DND-41 (cell line): ENCODE results near the gene STAM2.
"Not testable (repeated sequence)": the region's sequence is repeated elsewhere in the genome, so short reads cannot be mapped to it uniquely, and the experiment has no call there.

Source experiments
- ATAC-seq: fragments of 200-7000 bp; cut with Tn5 transposase; 3 replicates; pipeline ENCODE4 v1.9.1; 2021; ENCODE audit warnings: low read depth; ENCODE audit not compliant: insufficient read depth
- DNase-seq: peaks from one replicate; pipeline ENCODE4 v3.0.0-alpha.2; 2020
- H2AFZ ChIP-seq: 2 replicates; pipeline ENCODE4 v1.6.0; 2012; ENCODE audit warnings: low read depth, low read length
- H3K27ac ChIP-seq: 2 replicates; pipeline ENCODE4 v1.5.1; 2012; ENCODE audit warnings: low read length, inconsistent platforms
- H3K27me3 ChIP-seq: fragments of 200-600 bp; sonication (generic); 2 replicates; pipeline ENCODE4 v1.6.0; 2012; ENCODE audit warnings: low read length, mild to moderate bottlenecking, inconsistent platforms; ENCODE audit not compliant: insufficient read depth, poor library complexity
- H3K36me3 ChIP-seq: 2 replicates; pipeline ENCODE4 v1.5.1; 2012; ENCODE audit warnings: low read length, inconsistent platforms; ENCODE audit not compliant: insufficient read depth
- H3K4me1 ChIP-seq: 2 replicates; pipeline ENCODE4 v1.5.1; 2012; ENCODE audit warnings: mild to moderate bottlenecking, low read length; ENCODE audit not compliant: insufficient read depth
- H3K4me2 ChIP-seq: 2 replicates; pipeline ENCODE4 v1.6.0; 2012; ENCODE audit warnings: mild to moderate bottlenecking, moderate library complexity, low read length, inconsistent platforms; ENCODE audit not compliant: insufficient read depth
- H3K4me3 ChIP-seq, 2 experiments: fragments of 200-600 bp in 1 of 2; shearing (Covaris generic) in 1 of 2; 2 replicates each; pipeline ENCODE4 v1.5.1; 2012 to 2016; ENCODE audit warnings: inconsistent platforms in 2 of 2, low read length in 2 of 2, mild to moderate bottlenecking in 2 of 2, low read depth in 1 of 2, moderate library complexity in 1 of 2
- H3K79me2 ChIP-seq: 2 replicates; pipeline ENCODE4 v1.6.0; 2012; ENCODE audit warnings: low read length, inconsistent platforms; ENCODE audit not compliant: insufficient read depth
- H3K9ac ChIP-seq: 2 replicates; pipeline ENCODE4 v1.6.0; 2012; ENCODE audit warnings: low read depth, mild to moderate bottlenecking, inconsistent platforms, low read length, moderate library complexity
- H3K9me3 ChIP-seq: 2 replicates; pipeline ENCODE4 v1.5.1; 2012; ENCODE audit warnings: low read length, moderate library complexity, mild to moderate bottlenecking, inconsistent platforms; ENCODE audit not compliant: insufficient read depth, severe bottlenecking
- H4K20me1 ChIP-seq: 2 replicates; pipeline ENCODE4 v1.6.0; 2012; ENCODE audit warnings: low read length; ENCODE audit not compliant: insufficient read depth
- CTCF ChIP-seq: IDR thresholded peaks from 2 replicates; pipeline ENCODE4 v1.5.1; 2012; ENCODE audit warnings: borderline replicate concordance, low read length, moderate library complexity, mild to moderate bottlenecking; ENCODE audit not compliant: poor library complexity, severe bottlenecking; ENCODE audit errors: extremely low read depth
- EZH2 ChIP-seq: IDR thresholded peaks from 3 replicates; pipeline ENCODE4 v1.6.1; 2012; ENCODE audit warnings: borderline replicate concordance, low read depth, mild to moderate bottlenecking, moderate library complexity, low read length, inconsistent platforms; ENCODE audit not compliant: severe bottlenecking

The STAM2 gene

GRCh38 chr2:152189622-152190495 lies 14.3 kb upstream of the STAM2 start:
- DNase-seq: no peak
- H3K9me3 ChIP-seq: no peaks in the 10 kb centered on the region
- no peak overlapping the region for H3K27ac ChIP-seq

GRCh38 chr2:152186808-152187207 lies 11.2 kb upstream of the STAM2 start:
- H3K36me3 ChIP-seq, H4K20me1 ChIP-seq, H3K4me3 ChIP-seq, H3K27me3 ChIP-seq, H3K9ac ChIP-seq, H2AFZ ChIP-seq, H3K4me1 ChIP-seq, DNase-seq, H3K4me2 ChIP-seq, H3K79me2 ChIP-seq, ATAC-seq, H3K27ac ChIP-seq, H3K9me3 ChIP-seq: not testable (repeated sequence)

More at GRCh38 chr2:152189622-152190495, 14.3 kb upstream of the STAM2 start:
- H2AFZ ChIP-seq: no peak overlapping the region
- no peaks in the 10 kb centered on the region for H3K27me3 ChIP-seq
- ATAC-seq: peak; percentile 45; the same call in 1 of the 3 replicates
- H3K4me3 ChIP-seq: no peak overlapping the region
- no peaks in the 10 kb centered on the region for H3K36me3 ChIP-seq
- H3K4me2 ChIP-seq: no peak overlapping the region
- TF ChIP-seq EZH2 (no peak), CTCF (peak; percentile 46)
- no peaks in the 10 kb centered on the region for H4K20me1 ChIP-seq
- no peaks in the 10 kb centered on the region for H3K79me2 ChIP-seq
- H3K4me1 ChIP-seq: no peaks in the 10 kb centered on the region
- no peak overlapping the region for H3K9ac ChIP-seq

- Histone ChIP-seq H3K9me3 (no peaks in the 10 kb centered on the region), H3K4me3 (no peak overlapping the region), H3K4me2 (no peak overlapping the region), H3K79me2 (no peaks in the 10 kb centered on the region), H3K9ac (no peak overlapping the region), H2AFZ (no peak overlapping the region), H3K27ac (no peak overlapping the region), H4K20me1 (no peaks in the 10 kb centered on the region), H3K36me3 (no peaks in the 10 kb centered on the region), H3K4me1 (no peaks in the 10 kb centered on the region), H3K27me3 (peaks cover 4% of the 10 kb centered on the region)
- DNase-seq (no peak), ATAC-seq (no peak)
- TF ChIP-seq CTCF: no peak
- no peak for TF ChIP-seq EZH2
Observed at GRCh38 chr2:152186262-152186661, 10.7 kb upstream of the STAM2 start.

GRCh38 chr2:152183401-152184073 lies 8.0 kb upstream of the STAM2 start:
- Histone ChIP-seq H3K9ac (no peak overlapping the region), H3K79me2 (no peaks in the 10 kb centered on the region), H3K4me2 (no peak overlapping the region), H3K27ac (no peak overlapping the region), H2AFZ (no peak overlapping the region), H3K4me1 (no peaks in the 10 kb centered on the region), H3K27me3 (peaks cover 4% of the 10 kb centered on the region), H3K4me3 (no peak overlapping the region), H3K36me3 (no peaks in the 10 kb centered on the region), H4K20me1 (no peaks in the 10 kb centered on the region), H3K9me3 (no peaks in the 10 kb centered on the region)
- DNase-seq: no peak
- no peak for ATAC-seq
- TF ChIP-seq EZH2 (no peak), CTCF (no peak)

- not testable (repeated sequence) for H2AFZ ChIP-seq, H3K9ac ChIP-seq, DNase-seq, H3K4me3 ChIP-seq, H3K9me3 ChIP-seq, H4K20me1 ChIP-seq, H3K27me3 ChIP-seq, H3K4me2 ChIP-seq, H3K36me3 ChIP-seq, H3K27ac ChIP-seq, ATAC-seq
- Histone ChIP-seq H3K4me1 (peaks cover 27% of the 10 kb centered on the region), H3K79me2 (peaks cover 30% of the 10 kb centered on the region)
Observed at GRCh38 chr2:152177667-152178066, 2.1 kb upstream of the STAM2 start.
